Thyroid gland (tissue), 4 donors: ENCODE measurements around the gene PIK3R5.

Source experiments
- CTCF ChIP-seq, 6 experiments: fragments of 200-600 bp in 3 of 6; fragments of 450-650 bp in 3 of 6; sonication (generic) in 3 of 6; IDR thresholded peaks; one replicate each; pipeline ENCODE4 v1.5.1; 2016 to 2019; ENCODE audit warnings: antibody characterized with exemption in 6 of 6, mild to moderate bottlenecking in 2 of 6, inconsistent platforms in 1 of 6, moderate library complexity in 1 of 6
- POLR2A ChIP-seq, 2 donors: fragments of 450-650 bp; IDR thresholded peaks; one replicate each; pipeline ENCODE4 v1.6.1; 2017; ENCODE audit warnings: antibody characterized with exemption in 2 of 2, mild to moderate bottlenecking in 2 of 2, moderate library complexity in 1 of 2

- TF ChIP-seq CTCF (IDR thresholded peaks at IDR 0.05): no peak
- TF ChIP-seq POLR2A (IDR thresholded peaks at IDR 0.05): no peak
These were observed 19.4 kb downstream of the PIK3R5 start for GRCh38 chr17:8946071-8946470.
